HG02759 (cell line): ENCODE data around the gene APOBEC3B.
"Not testable (repeated sequence)": the region's sequence is repeated elsewhere in the genome, so short reads cannot be mapped to it uniquely, and the experiment has no call there.

ENCODE experiments used
- ATAC-seq: cut with Tn5 transposase; IDR thresholded peaks from one replicate; pipeline ENCODE4 v1.9.1; 2021; ENCODE audit warnings: mild to moderate bottlenecking, moderate library complexity; ENCODE audit not compliant: unreplicated experiment

Gene APOBEC3B

DNA sequence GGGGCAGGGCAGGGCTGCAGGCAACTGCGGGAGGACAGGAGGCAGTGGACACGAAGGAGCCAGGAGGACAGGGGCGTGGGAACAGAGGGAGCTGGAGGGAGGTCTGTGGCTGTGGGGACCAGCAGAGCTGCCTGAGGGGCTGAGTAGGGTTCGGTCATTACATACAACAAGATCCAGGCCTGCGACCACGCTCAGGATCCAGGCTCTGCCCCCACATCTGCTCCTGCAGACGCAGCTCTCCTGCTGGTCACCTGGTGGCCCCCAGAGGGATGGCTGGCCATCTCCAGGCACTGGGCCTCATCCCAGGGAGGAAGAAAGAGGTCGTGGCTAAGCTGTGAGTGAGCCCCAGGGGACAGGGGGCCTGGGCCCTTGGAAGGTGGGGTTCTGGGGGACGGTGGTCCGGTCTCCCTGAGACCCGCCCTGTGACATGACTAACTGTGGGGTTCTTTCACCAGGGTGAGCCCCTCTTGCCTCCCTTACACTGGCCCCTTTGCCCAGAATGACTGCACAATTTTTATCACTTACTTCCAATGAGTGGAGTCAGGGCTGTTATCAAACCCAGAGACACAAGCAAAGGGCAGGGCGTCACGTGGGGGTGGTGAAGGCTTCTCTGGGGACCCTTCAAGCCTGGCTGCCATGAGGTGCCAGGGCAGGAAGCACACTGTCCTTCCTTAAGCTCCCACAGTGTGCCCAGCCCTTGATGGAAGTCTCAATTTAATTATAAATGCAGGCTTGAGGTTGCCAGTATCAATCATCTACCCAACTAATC is 31.4 kb upstream of the APOBEC3B start:
- ATAC-seq: no peak

GRCh38 chr22:38951734-38952133 is 30.4 kb upstream of the APOBEC3B start:
- ATAC-seq: no peak

- ATAC-seq: no peak
Observed at GRCh38 chr22:38952281-38952993, 29.7 kb upstream of the APOBEC3B start.

GRCh38 chr22:38953091-38953490 is 29.1 kb upstream of the APOBEC3B start:
- no peak for ATAC-seq

- peak; percentile 82 for ATAC-seq
Observed at GRCh38 chr22:38953577-38954413, 28.4 kb upstream of the APOBEC3B start.

DNA sequence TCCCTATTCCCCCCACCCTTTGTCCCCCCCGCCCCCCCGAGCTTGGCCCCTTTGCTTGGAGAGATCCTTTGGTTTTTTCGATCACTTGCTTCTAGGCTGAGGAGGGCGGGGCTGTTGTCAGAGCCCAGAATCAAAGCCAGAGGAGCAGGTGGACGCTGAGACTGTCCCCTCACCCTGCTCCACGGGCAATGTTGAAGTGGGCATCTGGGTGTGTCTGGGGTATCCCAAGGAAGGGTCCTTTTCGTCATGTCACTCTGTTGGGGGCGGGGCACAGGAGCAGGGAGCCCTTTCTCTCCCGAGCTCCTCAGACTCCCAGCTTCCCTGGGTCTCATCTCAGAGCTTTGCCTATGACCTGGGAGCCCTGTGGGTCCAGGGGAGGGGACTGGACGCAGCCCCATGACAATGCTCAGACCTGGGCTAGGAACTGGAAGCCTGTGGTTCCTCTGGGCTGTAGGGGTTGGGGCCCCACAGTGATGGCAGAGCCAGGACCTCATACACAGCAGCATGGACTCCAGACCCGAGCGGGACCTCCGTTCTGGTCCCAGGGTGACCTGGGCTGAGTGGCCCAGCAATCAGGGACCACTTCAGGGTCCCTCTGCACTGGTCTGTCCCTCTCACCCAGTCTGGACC is 27.6 kb upstream of the APOBEC3B start:
- ATAC-seq: no peak

DNA sequence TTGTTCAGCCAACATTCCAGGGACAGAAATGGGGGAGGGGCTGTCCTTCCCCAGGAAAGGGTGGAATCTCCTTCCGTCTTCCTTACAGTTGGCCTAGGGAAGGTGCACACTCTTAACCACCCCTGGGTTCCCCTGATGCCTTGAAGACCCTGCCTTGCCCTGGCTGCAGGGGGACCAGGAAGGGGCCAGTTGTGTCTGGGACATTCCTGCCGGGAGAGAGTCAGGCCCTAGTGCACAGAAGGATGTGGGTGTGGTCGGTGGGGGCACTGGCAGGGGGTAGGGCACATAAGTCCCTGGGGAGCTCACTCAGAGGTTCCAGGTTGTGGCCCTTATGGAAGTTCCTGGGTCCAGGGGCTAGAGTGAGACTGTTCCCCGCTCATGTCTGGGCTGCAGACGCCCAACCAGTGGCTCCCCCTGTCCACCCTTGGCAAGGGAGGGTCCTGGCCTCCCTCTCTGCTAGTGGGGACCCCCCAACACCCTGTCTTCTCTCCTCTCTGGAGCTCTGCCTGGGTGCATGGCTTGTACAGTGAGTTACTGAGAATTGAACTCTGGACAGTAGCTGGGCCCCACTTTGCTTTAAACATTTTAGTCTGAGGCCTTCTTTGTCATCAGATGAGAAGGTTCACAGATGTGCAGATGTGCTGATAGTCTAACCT is 26.8 kb upstream of the APOBEC3B start:
- ATAC-seq: no peak

DNA sequence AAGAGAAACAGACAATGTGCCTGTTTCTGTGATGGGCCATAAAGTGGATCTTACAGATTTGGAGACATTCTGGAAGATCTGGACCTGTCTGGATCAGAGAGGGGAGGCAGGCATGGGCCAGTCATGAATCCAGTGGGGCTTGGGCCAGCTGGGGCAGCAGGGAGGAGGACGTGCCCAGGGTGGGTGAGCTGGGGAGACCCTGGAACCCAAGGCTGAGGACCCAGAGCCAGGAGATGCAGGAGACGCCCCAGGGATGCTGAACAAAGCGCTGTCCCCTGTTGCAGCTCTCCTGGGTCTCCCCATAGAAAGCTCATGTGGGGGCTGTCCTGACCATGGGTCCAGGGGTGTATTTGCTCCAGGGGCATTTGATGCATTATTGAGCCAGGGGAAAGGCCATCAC is 26.2 kb upstream of the APOBEC3B start:
- no peak for ATAC-seq

DNA sequence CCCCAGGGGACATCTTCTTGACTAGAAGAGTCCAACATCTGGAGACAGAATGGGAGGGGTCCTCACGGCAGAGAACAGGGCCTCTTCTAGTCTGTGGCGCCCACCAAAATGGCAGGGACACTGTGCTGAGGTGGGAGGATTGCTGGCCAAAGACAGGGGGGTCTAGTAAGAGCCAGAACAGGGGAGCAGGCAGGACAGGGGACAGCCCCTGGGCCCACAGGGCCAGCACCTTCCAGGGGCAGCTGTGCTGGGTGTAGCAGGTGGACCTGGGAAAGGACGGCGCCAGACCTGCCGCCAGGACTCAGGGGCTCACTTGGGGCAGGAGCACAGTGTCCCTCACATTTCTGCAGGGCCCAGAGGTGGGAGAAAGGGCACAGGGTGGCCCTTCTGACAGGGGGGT is 25.6 kb upstream of the APOBEC3B start:
- ATAC-seq: no peak

GRCh38 chr22:38957046-38957770 is 24.9 kb upstream of the APOBEC3B start, which contains the start of gene APOBEC3A:
TSS of gene APOBEC3A (plus strand) at chr22:38957609. CDS start at chr22:38957692, 83 bp downstream.
- no peak for ATAC-seq

- ATAC-seq: no peak
Observed at GRCh38 chr22:38957808-38958650, 24.1 kb upstream of the APOBEC3B start.

DNA sequence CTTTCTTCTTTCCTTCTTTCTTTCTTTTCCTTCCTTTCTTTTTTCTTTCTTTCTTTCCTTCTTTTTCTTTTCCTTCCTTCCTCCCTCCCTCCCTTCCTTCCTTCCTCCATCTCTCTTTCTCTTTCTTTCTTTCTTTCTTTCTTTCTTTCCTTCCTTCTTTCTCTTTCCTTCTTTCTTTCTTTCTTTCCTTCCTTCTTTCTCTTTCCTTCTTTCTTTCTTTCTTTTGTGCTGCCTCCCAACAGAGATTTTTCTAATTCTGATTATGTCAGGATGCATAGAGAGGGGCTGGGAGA is 23.6 kb upstream of the APOBEC3B start:
- ATAC-seq: not testable (repeated sequence)

DNA sequence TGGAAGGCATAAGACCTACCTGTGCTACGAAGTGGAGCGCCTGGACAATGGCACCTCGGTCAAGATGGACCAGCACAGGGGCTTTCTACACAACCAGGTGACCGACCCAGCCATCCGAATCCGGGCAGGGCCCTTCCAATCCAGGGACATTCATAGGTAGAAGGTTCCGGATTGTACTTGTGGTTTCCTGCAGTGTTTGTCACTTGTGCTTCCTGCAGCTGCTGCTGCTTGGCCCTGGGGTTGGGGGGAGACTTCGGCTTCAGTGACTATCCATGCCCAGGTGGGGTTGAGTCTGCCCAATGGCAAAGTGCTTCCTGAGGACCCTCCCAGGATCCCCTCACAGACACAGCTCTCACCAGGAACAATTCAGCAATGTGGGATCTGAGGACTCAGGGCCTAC is 22.6 kb upstream of the APOBEC3B start:
- ATAC-seq: no peak

- ATAC-seq: not testable (repeated sequence)
Observed at GRCh38 chr22:38960673-38961072, 21.5 kb upstream of the APOBEC3B start.

DNA sequence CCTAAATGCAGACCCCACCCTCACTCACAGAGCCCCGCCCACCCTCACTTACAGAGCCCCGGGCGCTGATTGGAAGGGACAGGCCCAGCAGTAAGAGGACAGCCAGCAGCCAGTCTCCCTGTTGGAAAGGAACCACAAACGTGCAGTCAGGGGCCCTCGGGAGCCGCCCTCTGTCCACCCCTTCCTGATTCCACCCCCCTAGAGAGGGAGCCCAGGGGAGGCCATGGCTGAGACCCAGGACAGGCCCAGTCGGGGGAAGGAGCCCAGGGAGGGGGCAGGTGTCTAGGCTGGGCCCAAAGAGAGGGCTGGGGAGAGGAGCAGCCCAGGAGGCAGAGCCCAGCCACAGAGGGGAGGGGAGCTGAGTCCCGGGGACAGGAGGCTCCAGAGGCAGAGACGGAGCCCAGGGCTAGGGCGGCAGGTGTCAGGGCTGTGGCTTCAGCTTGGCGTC is 18.8 kb upstream of the APOBEC3B start:
- not testable (repeated sequence) for ATAC-seq

- no peak for ATAC-seq
Observed at GRCh38 chr22:38963872-38964271, 18.3 kb upstream of the APOBEC3B start.

GRCh38 chr22:38964306-38964705 is 17.8 kb upstream of the APOBEC3B start:
- ATAC-seq: no peak

DNA sequence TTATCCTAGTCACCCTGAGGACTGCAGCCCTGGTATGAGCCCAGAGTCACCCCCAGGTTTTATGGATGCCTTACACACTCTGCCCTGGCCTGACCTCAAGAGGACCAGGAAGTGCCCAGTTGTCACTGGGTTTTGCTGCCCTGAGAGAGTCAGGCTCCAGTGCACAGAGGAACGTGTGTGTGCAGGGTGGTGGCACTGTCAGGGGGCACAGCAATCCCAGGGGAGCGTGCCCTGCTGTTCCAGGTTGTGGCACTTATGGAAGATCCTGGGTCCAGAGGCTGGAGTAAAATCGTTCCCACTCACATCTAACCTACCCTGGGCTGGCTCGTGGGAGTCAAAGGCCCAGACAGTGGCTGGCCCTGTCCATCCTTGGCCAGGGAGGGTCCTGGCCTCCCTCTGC is 17.2 kb upstream of the APOBEC3B start:
- no peak for ATAC-seq
